Measurements from ENCODE around the gene LMAN2. TPM values are rescaled to one million over a fixed set of nuclear protein-coding genes. Genes with fewer than 3 reads are reported as not detected.
A peak's percentile ranks its signal among the peaks of the same experiment; 100 is the strongest.

Gene LMAN2
- total RNA-seq, 4 donors from 2014 or later, result 119 to 191 (median 160) TPM

GRCh38 chr5:177303925-177304391 is 47.5 kb downstream of the LMAN2 start:
- Histone ChIP-seq H3K4me1 (peaks cover 77% of the 10 kb centered on the region), H3K36me3 (peaks cover 27% of the 10 kb centered on the region)
- no peak for DNase-seq (ENCODE audit: low spot score in 2 of 2)

GRCh38 chr5:177303121-177303924 is 48.1 kb downstream of the LMAN2 start, which contains the start of the genes PRELID1 and RAB24:
TSS of gene PRELID1 (plus strand) at chr5:177303799. CDS start at chr5:177303986, 187 bp downstream.
TSS of gene RAB24 (minus strand) at chr5:177303719. CDS start at chr5:177303288, 431 bp downstream.
- H3K4me1 ChIP-seq, result peaks cover 79% of the 10 kb centered on the region
- WGBS, result 0% methylated on average over 5 of the region's 100 CpGs
- H3K9me3 ChIP-seq, result no peaks in the 10 kb centered on the region
- TF ChIP-seq EP300 (IDR thresholded peaks at IDR 0.05) (no peak), POLR2A (IDR thresholded peaks at IDR 0.05) (peak; percentile 30 to 38), POLR2AphosphoS5 (IDR thresholded peaks at IDR 0.05) (peak in 1 of 3 donors; percentile 80)
- TF ChIP-seq, protein P1, sequence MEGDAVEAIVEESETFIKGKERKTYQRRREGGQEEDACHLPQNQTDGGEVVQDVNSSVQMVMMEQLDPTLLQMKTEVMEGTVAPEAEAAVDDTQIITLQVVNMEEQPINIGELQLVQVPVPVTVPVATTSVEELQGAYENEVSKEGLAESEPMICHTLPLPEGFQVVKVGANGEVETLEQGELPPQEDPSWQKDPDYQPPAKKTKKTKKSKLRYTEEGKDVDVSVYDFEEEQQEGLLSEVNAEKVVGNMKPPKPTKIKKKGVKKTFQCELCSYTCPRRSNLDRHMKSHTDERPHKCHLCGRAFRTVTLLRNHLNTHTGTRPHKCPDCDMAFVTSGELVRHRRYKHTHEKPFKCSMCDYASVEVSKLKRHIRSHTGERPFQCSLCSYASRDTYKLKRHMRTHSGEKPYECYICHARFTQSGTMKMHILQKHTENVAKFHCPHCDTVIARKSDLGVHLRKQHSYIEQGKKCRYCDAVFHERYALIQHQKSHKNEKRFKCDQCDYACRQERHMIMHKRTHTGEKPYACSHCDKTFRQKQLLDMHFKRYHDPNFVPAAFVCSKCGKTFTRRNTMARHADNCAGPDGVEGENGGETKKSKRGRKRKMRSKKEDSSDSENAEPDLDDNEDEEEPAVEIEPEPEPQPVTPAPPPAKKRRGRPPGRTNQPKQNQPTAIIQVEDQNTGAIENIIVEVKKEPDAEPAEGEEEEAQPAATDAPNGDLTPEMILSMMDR (IDR thresholded peaks at IDR 0.05), result peak in 1 of 2 donors; percentile 30
- H3K4me3 ChIP-seq, result peak within 1 kb of the TSS; percentile 69
- peak; percentile 94 to 96 for DNase-seq (ENCODE audit: low spot score in 2 of 2)
- H3K36me3 ChIP-seq, result peaks cover 27% of the 10 kb centered on the region
- no peaks in the 10 kb centered on the region for H3K27me3 ChIP-seq
- H3K27ac ChIP-seq, result peak within 1 kb of the TSS; percentile 85

More at GRCh38 chr5:177303925-177304391, 47.5 kb downstream of the LMAN2 start:
- Histone ChIP-seq H3K4me3 (peak overlapping the region; percentile 69), H3K27ac (peak overlapping the region; percentile 85), H3K27me3 (no peaks in the 10 kb centered on the region), H3K9me3 (no peaks in the 10 kb centered on the region)
- TF ChIP-seq POLR2AphosphoS5 (IDR thresholded peaks at IDR 0.05) (no peak), EP300 (IDR thresholded peaks at IDR 0.05) (no peak), POLR2A (IDR thresholded peaks at IDR 0.05) (no peak)
- TF ChIP-seq, protein P1 (IDR thresholded peaks at IDR 0.05), result no peak
- 3% methylated on average over 5 of the region's 25 CpGs for WGBS

DNA sequence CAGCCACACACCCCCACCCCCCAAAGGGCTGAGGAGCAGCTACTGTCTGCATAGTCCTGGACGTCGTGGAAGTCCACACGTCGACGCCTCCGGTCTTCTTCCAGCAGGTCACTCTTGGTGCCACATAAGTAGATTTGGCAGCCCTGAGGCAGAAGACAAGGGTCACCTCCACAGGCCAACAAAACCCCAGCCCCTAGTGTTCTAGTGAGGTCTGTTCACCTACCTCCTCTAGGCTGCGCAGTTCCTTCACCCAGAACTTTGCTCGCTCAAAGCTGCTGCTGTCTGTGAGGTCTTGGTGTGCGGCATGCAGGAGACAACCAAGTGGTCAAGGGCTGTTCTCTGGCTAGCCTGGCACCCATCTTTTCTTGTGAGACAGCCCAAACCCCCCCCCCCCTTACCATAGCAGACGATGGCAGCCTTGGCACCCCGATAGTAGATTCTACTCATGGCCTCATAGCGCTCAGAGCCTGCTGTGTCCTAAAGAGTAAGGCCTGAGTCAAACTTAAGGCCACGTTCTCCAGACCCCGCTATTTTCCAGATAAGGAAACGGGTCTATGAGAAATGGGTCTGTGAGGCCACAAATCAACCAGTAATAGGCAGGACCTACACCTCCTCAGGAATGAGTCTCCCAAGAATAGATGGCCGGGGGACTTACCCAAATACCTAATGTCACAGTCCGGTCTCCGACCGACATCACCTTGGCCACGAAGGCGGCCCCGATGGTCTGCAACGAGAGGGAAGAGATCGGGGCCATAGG is 48.9 kb downstream of the LMAN2 start:
- Histone ChIP-seq H3K36me3 (peaks cover 24% of the 10 kb centered on the region), H3K4me1 (peaks cover 76% of the 10 kb centered on the region), H3K27ac (peak overlapping the region; percentile 85), H3K27me3 (no peaks in the 10 kb centered on the region), H3K4me3 (peak overlapping the region; percentile 69), H3K9me3 (no peaks in the 10 kb centered on the region)
- peak in 1 of 2 donors; percentile 68 for DNase-seq (ENCODE audit: low spot score in 2 of 2)
- TF ChIP-seq EP300 (IDR thresholded peaks at IDR 0.05) (no peak), POLR2AphosphoS5 (IDR thresholded peaks at IDR 0.05) (no peak), POLR2A (IDR thresholded peaks at IDR 0.05) (no peak)
- TF ChIP-seq, protein P1 (IDR thresholded peaks at IDR 0.05), result no peak
- 53% methylated on average over 10 of the region's 24 CpGs for WGBS

DNA sequence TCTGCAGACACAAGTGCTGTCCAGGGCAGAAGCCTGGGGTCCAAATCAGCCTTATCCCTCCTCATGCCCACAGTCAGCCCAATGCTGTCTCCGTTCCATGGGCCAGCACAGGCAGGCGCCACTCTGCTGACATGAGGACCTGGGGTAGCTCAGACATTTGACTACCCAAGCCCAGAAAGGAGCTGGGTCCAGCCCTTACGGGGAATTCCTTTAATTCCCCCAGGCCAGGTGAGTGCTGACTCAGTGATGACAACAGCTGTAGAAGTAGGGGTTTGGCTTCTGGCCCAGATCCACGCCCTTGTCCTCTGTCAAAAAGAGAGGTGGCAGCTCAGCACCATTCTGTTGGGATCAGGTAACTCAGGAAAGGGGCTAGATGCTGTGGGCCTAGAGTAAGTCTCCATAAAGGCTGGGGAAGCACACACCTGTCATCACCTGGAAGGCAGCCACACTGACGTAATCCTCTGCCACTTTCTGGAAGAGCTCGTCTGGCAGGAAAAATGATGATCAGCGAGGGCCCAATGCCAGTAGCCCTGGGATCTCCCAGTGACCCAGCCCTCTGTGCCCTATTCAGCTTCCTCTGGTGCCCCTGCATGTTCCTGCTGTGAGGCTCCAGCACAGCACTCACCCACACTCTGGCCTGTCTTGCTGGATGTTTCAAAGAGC is 49.8 kb downstream of the LMAN2 start:
- no peaks in the 10 kb centered on the region for H3K27me3 ChIP-seq
- 42% methylated on average over 5 of the region's 7 CpGs for WGBS
- TF ChIP-seq POLR2A (IDR thresholded peaks at IDR 0.05), result no peak
- TF ChIP-seq POLR2AphosphoS5 (IDR thresholded peaks at IDR 0.05), result peak in 1 of 3 donors; percentile 71
- H3K27ac ChIP-seq, result peak overlapping the region; percentile 85
- H3K9me3 ChIP-seq, result no peaks in the 10 kb centered on the region
- H3K4me3 ChIP-seq, result peak overlapping the region; percentile 69
- H3K36me3 ChIP-seq, result peaks cover 17% of the 10 kb centered on the region
- peak in 1 of 2 donors; percentile 82 for DNase-seq (ENCODE audit: low spot score in 2 of 2)
- peaks cover 69% of the 10 kb centered on the region for H3K4me1 ChIP-seq

DNA sequence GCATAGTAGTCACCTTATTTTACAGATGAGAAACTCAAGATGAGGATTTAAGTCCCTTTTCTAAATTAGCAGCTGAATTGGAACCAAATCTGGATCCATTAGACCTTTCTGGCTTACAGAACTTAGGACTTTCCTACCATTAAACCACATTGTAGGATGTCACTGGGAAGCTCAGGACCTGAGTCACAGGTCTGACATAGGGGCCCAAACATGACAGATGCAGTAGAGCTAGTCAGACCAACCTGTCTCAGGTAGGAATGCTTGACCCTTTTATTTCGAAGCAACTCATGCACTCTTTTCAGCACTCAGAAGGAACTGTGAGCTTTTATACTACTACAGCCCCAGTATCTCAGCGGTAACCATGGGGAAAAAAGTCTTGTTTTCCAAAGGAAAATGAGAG is 50.5 kb downstream of the LMAN2 start:
- no peaks in the 10 kb centered on the region for H3K9me3 ChIP-seq
- no peak for TF ChIP-seq EP300 (IDR thresholded peaks at IDR 0.05)
- TF ChIP-seq, protein P1 (IDR thresholded peaks at IDR 0.05), result no peak
- peaks cover 68% of the 10 kb centered on the region for H3K4me1 ChIP-seq
- H3K27ac ChIP-seq, result peak overlapping the region; percentile 85
- no peak overlapping the region for H3K4me3 ChIP-seq
- WGBS, result 76% methylated on average over 2 of the region's 2 CpGs
- H3K36me3 ChIP-seq, result peaks cover 15% of the 10 kb centered on the region
- no peak for DNase-seq (ENCODE audit: low spot score in 2 of 2)
- no peaks in the 10 kb centered on the region for H3K27me3 ChIP-seq

All from suprapubic skin (tissue), 4 donors.